Fibroblast of lung (primary cell): ENCODE results near the gene XXYLT1.

Source experiments
- EZH2 ChIP-seq: IDR thresholded peaks from 2 replicates; pipeline ENCODE4 v1.5.1; 2012; ENCODE audit warnings: low read length, control low read depth, mild to moderate bottlenecking; ENCODE audit errors: missing control alignments
- TF ChIP-seq, protein P1 (sequence below), 2 donors: IDR thresholded peaks in 1 of 2; conservative IDR thresholded peaks in 1 of 2; 1 replicate in 1 of 2; 2 replicates in 1 of 2; pipeline ENCODE4 v1.5.1; 2011 to 2012; ENCODE audit warnings: low read length in 2 of 2, control low read depth in 1 of 2, inconsistent platforms in 1 of 2, low read depth in 1 of 2, mild to moderate bottlenecking in 1 of 2

DNA sequence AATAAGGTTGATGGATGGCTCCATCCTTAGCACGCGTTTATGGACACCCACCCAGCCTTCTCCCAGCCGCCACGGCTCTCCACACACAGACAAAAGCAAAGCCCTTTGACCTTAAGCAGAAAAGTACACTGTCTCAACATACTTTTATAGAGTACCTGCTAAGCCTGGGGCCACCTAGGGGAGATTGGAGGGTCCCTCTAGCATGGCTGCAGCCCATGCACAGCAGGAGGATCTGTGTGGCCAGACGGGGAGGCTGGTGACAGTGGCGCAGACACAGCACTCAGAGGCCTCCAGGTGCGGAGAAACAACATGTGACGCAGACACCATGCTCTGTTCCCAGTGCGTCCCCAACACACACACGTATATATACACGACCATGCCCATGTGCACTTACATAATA is 174.9 kb downstream of the XXYLT1 start:
- TF ChIP-seq, protein P1, sequence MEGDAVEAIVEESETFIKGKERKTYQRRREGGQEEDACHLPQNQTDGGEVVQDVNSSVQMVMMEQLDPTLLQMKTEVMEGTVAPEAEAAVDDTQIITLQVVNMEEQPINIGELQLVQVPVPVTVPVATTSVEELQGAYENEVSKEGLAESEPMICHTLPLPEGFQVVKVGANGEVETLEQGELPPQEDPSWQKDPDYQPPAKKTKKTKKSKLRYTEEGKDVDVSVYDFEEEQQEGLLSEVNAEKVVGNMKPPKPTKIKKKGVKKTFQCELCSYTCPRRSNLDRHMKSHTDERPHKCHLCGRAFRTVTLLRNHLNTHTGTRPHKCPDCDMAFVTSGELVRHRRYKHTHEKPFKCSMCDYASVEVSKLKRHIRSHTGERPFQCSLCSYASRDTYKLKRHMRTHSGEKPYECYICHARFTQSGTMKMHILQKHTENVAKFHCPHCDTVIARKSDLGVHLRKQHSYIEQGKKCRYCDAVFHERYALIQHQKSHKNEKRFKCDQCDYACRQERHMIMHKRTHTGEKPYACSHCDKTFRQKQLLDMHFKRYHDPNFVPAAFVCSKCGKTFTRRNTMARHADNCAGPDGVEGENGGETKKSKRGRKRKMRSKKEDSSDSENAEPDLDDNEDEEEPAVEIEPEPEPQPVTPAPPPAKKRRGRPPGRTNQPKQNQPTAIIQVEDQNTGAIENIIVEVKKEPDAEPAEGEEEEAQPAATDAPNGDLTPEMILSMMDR (conservative IDR thresholded peaks at IDR 0.05 in 1 of 2, IDR thresholded peaks at IDR 0.05 in 1 of 2; ENCODE audit: low read depth in 1 of 2, low read length in 2 of 2), result no peak
- TF ChIP-seq EZH2, result no peak
